Right atrium auricular region (tissue), 2 donors: Measurements from ENCODE around the gene OLFM2. TPM values are rescaled to one million over a fixed set of nuclear protein-coding genes. Genes with fewer than 3 reads are reported as not detected.

Source experiments
- DNase-seq: peaks from one replicate; pipeline ENCODE4 v3.0.0-alpha.2; 2019; ENCODE audit warnings: low spot score
- H3K27ac ChIP-seq, 2 donors: fragments of 200-600 bp; sonication (generic); 1 replicate in 1 of 2; 2 replicates in 1 of 2; pipeline ENCODE4 v1.5.1; 2016 to 2019
- H3K27me3 ChIP-seq, 2 donors: fragments of 200-600 bp; sonication (generic); one replicate each; pipeline versions ENCODE4 v1.5.1 to v1.6.0; 2017 to 2019
- H3K36me3 ChIP-seq: fragments of 200-600 bp; sonication (generic); one replicate; pipeline ENCODE4 v1.5.1; 2016
- H3K4me1 ChIP-seq, 2 donors: fragments of 200-600 bp; sonication (generic); one replicate each; pipeline versions ENCODE4 v1.5.1 to v1.6.0; 2017 to 2019
- H3K4me3 ChIP-seq, 2 donors: fragments of 200-600 bp; sonication (generic); 1 replicate in 1 of 2; 2 replicates in 1 of 2; pipeline ENCODE4 v1.5.1; 2017 to 2019; ENCODE audit warnings: mild to moderate bottlenecking in 1 of 2, moderate library complexity in 1 of 2
- H3K9me3 ChIP-seq, 2 donors: fragments of 200-600 bp; sonication (generic); one replicate each; pipeline ENCODE4 v1.5.1; 2019
- total RNA-seq, 2 donors: library from RNA; depleted of rRNA; stranded (reverse); fragments of >200 nt; gene quantifications; one replicate each; pipeline ENCODE4 v1.1.0, GENCODE V29; 2016
- TF ChIP-seq, protein P1 (sequence below), 2 donors: fragments of 200-600 bp; sonication (generic); IDR thresholded peaks; one replicate each; pipeline ENCODE4 v1.5.1; 2019; ENCODE audit warnings: antibody characterized with exemption in 2 of 2

OLFM2 gene
- total RNA-seq, 2 donors from 2014 or later = 1.4 to 3.5 TPM

DNA sequence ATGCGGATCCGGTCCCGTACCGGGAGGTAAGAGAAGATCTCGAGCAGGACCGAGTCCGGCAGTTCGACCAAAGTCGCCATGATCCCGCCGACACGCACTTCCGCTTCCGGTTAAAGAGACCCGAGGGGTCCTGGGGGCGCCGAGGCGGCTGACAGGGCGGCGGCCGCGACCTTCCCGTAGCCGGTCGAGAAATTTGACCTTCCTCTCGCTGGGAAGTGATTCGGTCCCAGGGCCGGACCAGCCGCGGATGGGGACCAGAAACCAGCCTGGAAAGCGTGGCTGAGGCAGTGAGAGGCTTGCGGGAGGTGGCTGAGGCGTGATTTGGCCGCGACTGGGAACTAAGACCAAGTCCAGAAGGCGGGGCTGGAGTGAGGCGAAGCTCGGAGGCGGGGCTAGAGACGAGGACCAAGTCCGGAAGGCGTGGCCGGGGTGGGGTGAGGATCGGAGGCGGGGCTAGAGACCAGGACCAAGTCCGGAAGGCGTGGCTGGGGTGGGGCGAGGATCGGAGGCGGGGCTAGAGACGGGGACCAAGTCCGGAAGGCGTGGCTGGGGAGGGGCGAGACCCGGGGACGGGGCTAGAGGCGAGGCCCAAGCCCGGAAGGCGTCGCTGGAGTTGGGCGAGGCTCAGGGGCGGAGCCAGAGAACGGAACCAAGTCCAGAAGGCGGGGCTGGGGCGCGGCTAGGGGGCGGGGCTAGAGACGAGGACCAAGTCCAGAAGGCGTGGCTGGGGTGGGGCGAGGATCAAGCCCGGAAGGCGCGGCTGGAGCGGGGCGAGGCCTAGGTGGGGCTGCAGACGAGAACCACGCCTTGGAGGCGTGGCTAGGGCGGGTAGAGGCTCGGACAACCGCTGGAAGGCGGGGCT, 117.3 kb downstream of the OLFM2 start, which contains the start of gene FBXL12:
TSS of gene FBXL12 (minus strand) at position 346 of the 862 bp plus-strand sequence. CDS start at position 80, 266 bp downstream.
- peaks cover 0 to 25% of the 10 kb centered on the region in 2 donors for H3K4me1 ChIP-seq
- H3K36me3 ChIP-seq = peaks cover 3% of the 10 kb centered on the region
- no peaks in the 10 kb centered on the region for H3K9me3 ChIP-seq
- H3K27me3 ChIP-seq = no peaks in the 10 kb centered on the region
- peak within 1 kb of the TSS; percentile 94 to 96 for H3K27ac ChIP-seq
- peak; percentile 99 for DNase-seq
- peak within 1 kb of the TSS; percentile 84 to 92 for H3K4me3 ChIP-seq
- TF ChIP-seq, protein P1, sequence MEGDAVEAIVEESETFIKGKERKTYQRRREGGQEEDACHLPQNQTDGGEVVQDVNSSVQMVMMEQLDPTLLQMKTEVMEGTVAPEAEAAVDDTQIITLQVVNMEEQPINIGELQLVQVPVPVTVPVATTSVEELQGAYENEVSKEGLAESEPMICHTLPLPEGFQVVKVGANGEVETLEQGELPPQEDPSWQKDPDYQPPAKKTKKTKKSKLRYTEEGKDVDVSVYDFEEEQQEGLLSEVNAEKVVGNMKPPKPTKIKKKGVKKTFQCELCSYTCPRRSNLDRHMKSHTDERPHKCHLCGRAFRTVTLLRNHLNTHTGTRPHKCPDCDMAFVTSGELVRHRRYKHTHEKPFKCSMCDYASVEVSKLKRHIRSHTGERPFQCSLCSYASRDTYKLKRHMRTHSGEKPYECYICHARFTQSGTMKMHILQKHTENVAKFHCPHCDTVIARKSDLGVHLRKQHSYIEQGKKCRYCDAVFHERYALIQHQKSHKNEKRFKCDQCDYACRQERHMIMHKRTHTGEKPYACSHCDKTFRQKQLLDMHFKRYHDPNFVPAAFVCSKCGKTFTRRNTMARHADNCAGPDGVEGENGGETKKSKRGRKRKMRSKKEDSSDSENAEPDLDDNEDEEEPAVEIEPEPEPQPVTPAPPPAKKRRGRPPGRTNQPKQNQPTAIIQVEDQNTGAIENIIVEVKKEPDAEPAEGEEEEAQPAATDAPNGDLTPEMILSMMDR (IDR thresholded peaks at IDR 0.05) = no peak

DNA sequence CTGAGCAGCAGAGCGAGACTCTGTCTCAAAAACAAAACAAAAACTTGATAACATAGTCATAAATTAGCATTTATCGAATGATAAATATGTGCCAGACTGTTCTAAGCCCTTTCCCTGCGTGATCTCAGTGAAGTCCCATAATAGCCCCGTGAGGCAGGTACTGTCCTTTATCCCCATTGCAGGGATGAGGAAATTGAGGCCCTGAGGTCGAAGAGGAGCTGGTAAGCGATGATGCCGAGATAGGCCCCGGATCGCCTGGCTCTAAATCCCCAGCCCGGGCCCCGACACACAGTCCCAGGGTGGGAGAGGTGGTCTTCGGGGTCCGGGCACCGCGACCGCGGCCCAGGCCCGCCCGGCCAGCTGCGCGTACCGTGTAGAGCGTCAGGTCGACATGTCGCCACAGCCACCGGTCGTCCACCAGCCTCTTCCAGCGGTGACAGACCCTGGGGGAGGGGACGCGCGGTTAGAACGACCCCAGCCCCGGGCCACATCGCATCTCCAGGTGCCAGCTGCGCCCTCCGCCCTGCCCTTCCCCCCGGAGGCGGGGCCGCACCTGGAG, 118.1 kb downstream of the OLFM2 start:
- TF ChIP-seq, protein P1 (IDR thresholded peaks at IDR 0.05) = no peak
- peak overlapping the region; percentile 84 to 92 for H3K4me3 ChIP-seq
- H3K27ac ChIP-seq = peak overlapping the region; percentile 94 to 96
- H3K27me3 ChIP-seq = no peaks in the 10 kb centered on the region
- no peaks in the 10 kb centered on the region for H3K9me3 ChIP-seq
- DNase-seq = no peak
- H3K4me1 ChIP-seq = peaks cover 0 to 25% of the 10 kb centered on the region in 2 donors
- peaks cover 11% of the 10 kb centered on the region for H3K36me3 ChIP-seq

DNA sequence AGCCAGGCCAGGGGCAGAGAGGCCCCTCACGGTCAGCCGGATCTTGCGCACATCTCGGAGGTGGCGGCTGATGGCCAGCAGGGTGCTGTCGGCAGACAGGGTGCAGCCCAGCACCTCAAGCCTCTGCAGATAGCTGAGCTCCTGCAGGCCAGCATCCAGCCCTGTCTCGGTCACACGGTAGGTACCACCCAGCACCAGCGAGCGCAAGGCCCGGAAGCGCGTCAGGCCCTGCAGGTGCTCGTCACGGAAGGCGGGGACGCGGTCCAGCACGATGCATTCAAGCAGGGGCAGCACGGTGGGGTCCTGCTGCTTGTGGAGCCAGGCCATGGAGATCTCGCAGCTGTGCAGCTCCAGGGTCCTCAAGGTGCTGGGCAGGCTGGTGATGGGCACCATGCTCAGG, 125.2 kb downstream of the OLFM2 start:
- H3K4me3 ChIP-seq = no peak overlapping the region
- TF ChIP-seq, protein P1 (IDR thresholded peaks at IDR 0.05) = no peak
- H3K36me3 ChIP-seq = peaks cover 61% of the 10 kb centered on the region
- no peaks in the 10 kb centered on the region for H3K27me3 ChIP-seq
- no peak for DNase-seq
- no peaks in the 10 kb centered on the region for H3K4me1 ChIP-seq
- no peaks in the 10 kb centered on the region for H3K9me3 ChIP-seq
- no peak overlapping the region for H3K27ac ChIP-seq

DNA sequence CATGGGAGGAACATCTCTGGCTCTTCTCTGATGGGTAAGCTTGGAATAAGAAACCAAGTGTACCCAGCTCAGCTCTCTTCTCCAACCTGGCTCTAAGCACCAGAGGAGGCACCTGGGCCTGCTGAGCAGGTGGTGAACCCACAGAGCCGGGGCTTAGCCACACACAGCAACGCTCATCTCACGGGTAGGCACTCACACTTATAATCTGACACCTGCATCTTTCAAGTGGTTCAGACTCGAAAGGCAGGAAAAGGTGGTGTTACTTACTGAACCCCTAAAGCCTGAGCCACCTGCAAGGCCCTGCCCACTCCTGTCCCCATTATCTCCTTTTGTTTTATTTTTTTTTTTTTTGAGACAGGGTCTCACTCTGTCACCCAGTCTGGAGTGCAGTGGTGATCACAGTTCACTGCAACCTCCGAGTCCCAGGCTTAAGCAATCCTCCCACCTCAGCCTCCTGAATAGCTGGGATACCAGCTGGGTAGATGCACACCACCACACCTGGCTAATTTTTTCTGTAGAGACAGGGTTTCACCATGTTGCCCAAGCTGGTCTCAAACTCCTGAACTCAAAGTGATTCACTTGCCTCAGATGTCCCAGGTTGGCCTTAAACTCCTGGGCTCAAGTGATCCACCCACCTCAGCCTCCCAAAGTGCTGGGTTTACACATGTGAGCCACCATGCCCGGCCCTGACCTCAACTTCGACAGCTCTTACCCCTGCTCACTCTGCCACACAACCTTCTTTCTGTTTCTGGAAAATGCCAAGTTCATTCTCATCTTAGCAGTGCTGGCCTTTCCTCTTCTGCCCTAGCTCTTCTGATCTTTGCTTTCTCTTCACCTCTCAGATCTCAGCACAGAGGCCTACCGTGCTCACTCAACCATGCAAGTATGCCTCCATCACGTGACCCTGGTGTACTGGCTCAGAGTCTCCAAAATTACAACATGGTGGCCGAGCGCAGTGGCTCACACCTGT, 127.2 kb downstream of the OLFM2 start:
- Histone ChIP-seq H3K27ac (no peak overlapping the region), H3K27me3 (no peaks in the 10 kb centered on the region), H3K4me3 (no peak overlapping the region), H3K36me3 (peaks cover 59% of the 10 kb centered on the region), H3K9me3 (no peaks in the 10 kb centered on the region), H3K4me1 (no peaks in the 10 kb centered on the region)
- TF ChIP-seq, protein P1 (IDR thresholded peaks at IDR 0.05) = no peak
- no peak for DNase-seq

DNA sequence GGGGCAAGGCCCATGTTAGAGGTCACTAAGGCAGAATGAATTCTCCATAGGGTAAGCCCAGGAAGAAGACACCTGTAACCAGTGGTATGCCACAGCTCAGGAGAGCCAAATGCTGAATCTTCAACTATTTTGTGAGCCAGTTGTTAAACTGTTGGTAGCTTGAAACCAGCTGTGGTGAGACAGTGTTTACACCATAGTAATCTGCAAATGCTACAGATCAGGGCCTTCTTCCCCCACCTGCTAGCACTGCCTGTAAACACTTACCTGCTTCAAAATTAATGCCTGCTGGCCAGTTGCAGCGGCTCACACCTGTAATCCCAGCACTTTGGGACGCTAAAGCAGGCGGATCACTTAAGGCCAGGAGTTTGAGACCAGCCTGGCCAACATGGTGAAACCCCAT, 129.5 kb downstream of the OLFM2 start:
- Histone ChIP-seq H3K27me3 (no peaks in the 10 kb centered on the region), H3K4me3 (no peak overlapping the region), H3K36me3 (peaks cover 45% of the 10 kb centered on the region), H3K4me1 (no peaks in the 10 kb centered on the region), H3K27ac (no peak overlapping the region), H3K9me3 (no peaks in the 10 kb centered on the region)
- TF ChIP-seq, protein P1 (IDR thresholded peaks at IDR 0.05) = no peak
- DNase-seq = no peak
